ENCODE results near the gene IL17C.

Gene IL17C

DNA sequence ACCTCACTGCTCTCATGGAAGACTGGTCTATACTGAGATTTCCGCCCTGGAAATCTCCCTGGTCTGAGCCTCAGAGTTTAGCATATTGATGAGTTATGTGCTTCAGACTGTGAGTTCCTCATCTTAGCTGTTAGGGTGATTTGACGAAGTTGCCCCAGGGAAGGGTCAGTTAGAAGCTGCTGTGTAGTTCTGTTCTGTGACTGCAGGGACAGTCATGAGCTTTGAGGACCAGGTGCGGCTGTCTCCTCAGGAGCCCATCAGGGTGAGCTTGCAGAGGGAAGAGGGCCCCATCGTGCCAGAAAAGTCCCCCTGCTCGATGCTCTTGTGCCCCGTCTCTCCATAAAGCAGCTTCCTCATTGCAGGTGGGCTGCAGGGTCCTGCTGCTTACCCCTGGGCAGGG lies 28.3 kb upstream of the IL17C start:
- no peak for DNase-seq

DNA sequence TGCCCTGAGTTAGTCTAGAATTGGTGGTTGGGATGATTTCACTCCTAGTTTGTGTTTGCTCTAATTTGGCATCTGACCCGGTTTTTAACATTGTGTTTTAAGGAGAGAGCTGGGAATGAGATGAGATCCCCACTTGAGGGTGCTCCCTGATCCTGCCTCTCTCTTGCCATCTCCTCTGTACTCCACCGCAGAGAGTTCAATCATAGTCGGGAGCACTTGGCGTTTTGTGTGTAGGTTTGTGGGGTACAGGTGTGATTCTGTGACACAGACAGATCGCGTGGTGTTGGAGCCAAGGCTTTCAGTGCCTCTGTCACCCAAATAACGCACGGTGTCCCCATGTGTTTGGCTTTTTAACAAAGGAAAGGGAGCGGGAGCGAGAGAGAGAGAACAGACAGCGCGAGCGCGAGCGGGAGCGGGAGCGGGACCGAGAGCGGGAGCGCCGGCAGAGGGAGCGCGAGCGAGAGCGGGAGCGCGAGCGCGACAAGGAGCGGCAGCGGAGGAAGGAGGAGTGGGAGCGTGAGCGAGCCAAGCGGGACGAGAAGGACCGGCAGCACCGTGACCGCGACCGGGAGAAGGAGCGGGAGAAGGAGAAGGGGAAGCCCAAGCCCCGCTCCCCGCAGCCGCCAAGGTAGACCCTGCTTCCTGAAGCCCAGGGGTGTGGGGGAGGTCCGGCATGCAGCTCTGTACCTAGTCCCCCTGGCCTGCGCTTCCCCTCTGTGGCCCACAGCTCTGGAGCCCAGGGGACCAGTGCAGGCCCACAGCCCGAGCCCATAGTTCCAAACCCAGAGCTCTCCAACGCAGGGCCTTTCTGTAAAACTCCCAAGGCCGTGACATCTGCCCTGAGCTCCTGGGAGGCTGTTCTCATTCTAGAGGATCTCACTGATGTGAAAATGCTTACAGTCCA lies 27.2 kb upstream of the IL17C start:
- no peak for DNase-seq

DNA sequence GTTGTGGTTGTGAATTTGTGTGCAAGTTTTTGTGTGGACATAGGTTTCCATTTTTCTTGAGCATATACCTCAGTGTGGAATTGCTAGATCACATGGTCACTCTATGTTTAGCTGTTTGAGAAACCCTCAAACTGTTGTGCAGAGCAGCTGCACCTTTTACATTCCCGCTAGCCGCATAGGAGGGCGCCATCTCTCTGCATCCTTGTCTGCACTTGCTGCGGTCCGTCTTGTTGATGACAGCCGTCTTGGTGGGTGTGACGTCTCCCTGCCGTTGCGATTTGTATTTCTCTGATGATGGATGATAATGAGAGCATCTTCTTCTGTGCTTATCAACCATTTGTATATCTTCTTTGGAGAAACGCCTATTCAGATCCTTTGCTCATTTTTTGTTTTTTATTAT lies 25.1 kb upstream of the IL17C start:
- no peak for DNase-seq

DNA sequence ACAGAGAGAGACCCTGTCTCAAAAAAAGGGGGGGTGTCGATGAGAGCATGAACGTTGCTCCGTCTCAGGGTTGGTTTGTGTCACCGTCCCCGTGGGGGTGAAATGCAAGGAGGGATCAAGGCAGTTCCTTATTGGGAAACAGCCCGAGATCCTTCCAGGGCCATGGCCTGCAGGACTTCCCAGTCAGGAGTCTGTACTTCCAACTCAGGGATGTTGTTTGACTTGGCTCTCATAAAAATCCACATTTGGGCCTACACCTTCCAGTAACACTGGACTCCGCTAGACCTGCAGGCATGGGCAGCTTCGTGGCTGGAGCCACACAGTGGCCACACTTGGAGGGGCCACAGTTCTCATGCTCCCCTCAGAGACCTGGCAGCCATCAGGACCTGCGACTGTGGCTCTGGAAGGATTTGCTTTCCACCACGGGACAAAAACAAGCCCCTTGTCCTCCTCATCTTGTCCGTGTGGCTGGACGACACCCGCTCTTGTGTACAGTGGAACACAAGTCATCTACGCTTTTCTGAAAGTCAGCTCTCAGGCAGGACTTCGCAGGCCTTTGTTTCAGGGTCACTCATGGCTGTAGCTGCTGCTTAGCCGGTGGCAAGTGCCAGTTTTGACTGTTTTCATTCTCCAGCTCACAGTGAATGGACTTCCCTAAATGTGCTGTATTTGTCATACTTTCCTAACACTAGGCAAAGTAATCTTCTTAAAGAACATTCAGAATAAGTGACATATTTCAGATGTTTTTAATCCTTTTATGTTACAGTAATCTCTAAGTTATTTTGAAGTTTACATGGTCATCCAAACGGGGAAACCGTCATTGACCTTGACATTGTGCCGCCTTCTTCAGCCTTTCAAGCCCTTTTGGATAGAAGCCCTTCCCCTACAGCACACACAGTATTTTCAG lies 24.2 kb upstream of the IL17C start:
- no peak for DNase-seq

DNA sequence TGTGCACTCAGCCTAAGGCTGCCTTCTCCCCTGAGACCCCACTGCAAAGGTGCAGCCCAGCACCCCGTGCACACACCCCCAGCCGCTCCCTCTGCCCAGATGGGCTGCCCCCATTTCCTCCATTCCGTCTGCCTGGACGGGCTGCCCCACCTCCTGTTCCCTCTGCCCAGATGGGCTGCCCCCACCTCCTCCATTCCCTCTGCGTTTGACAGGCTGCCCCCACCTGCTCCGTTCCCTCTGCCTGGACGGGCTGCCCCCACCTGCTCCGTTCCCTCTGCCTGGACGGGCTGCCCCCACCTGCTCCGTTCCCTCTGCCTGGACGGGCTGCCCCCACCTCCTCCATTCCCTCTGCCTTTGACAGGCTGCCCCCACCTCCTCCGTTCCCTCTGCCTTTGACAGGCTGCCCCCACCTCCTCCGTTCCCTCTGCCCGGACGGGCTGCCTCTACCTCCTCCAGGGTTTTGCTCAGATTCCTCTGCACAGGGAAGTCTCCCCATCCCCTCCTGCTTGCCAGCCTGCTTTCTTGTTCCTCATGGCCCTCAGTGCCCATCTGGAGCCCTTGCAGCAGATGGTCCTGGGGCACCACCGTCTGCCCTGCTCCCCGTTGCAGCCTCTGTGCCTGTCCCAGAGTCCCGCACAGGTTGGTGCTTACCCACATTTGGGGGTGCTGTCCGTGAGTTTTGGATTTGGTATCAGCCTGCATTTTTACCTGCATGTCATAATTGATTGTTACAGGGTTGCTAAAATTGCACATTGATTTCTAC lies 23.4 kb upstream of the IL17C start:
- no peak for DNase-seq

DNA sequence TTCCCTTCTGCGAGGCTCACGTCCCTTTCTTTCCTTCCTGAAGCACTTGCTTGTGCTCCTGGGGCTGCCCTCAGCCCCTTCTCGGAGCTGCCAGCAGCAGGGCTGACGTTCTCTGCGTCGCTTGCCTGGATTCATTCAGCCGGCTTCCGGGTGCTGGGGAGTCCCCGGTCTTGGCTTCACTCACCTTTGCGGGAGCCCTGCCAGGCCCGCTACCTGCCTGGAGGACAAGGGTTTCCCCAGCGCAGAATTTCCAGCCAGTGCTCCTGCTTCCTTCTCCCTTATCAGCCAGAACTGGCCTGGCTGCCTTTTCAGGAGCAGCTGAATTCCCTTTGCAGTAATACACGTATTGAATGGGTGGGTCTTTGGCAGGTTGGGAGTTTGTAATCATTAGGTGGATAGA lies 22.1 kb upstream of the IL17C start:
- DNase-seq = no peak

DNA sequence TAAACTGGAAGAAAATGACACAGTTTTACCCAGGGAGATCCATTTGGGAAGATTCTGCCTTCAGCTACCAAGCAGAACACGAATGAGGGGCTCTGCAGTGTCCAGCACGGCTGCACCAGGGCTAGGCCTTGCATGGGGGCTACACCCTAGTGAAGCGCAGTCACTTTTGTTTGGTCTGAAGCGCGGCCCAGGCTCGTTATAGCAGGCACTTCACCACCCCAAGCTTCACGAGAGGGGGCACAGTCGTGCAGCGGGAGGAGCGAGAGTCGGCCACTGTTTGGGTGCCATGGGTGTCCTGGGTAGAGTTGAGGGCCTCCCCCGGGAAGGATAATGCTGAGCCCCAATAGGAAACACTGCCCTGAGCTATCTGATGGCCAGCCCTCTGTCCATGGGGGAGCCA lies 21.6 kb upstream of the IL17C start:
- DNase-seq = no peak

DNA sequence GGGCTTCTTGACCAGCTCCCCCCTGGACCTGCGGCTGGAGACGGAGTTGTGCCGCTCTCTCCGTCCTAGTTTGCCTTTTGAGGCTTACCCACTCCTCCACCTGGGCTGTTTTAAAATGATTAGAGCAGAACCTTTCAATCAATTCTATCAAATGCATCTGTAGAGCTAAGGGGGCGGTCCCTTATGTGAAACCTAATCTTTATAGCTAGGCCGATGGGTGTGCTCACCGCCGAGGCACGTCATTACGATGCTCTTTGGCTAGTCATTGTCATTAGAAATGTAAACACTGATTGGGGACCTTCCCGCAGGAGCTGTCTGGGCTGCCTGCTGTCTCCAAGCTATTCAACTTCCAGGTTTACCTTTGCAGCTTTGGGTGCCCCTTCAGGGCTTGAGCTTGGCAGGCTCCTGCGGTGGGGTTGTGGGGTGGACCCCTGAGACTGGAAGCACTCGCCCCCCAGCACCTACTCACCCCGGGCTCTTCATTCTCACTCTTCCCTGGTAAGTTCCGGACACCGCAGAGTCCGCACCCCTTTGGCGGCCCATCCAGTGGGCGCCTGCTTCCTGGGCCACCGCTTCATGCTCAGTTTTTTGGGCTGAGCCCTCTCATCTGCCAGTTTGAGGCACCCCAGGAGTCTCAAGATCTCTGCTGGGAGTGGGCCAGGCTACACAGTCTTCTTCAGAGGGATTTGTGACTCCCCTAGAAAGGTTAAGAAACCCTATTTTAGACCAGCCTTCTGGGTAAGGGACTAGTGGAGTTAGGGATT lies 20.9 kb upstream of the IL17C start:
- DNase-seq = no peak

DNA sequence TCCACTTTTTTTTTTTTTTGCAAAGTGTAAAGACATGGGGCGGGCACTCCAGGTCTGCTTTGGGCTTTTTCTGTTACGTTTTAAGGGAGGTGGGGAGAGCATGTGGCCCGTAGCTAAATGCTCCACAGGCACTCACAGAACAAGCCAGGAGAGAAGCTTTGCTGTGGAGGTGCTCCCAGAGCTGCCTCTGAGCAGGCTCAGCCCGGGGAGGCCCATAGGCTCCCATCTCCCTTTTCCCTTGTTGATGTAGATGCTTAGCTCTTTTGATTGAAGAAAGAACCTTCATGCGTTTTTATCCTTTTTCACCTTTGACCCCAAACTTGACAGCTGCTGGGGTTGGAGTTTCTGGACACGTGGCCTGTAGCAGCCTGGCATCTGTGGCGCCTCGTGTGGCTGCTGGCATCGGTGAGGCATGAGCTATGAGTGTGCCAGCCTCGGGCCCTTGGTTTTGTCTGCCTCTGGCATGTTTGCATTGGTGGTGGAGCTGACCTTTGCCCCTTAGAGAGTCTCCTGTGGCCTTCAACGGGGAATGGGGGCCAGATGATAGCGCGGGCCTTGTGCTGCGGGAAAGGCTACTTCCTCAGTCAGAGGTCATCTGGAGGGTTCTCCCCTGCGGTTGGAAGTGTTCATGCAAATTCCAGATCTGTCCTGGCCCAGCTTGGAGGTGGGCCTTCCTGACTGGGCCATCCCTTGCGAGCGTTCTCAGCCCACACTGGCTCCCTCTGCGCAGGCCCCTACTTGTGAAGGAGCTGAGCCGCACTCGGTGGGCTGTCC lies 20.0 kb upstream of the IL17C start:
- DNase-seq = no peak

DNA sequence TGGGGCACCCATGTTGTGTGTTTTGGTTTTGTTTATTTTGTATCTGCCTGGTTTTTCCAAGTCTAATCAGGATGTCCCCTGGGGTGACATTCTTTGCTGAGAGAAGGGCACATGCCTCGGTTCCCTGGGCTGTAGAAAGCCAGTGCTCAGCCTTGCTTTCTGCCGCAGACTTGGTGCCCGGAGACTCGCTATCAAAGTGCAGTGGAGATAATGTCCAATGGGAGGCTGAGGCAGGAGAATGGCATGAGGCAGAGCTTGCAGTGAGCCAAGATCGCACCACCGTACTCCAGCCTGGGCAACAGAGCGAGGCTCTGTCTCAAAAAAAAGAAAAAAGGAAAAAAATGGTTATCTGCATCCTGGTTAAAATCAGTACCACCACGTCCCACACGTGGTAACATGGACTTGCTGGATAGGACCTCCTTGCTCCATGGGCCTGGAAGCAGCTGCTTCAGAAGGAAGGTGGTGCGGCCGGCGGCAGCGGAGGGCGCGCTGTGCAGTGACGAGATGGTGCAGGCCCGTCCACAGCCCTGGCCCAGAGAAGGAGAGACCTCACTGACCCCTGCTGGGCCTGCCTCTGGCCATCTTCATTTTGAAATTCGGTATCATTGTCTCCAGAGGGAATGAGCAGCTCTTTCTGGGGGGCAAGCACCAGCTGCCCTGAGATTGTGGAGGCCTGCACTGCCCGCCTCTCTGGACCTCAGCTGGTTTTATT lies 19.3 kb upstream of the IL17C start:
- DNase-seq = no peak

DNA sequence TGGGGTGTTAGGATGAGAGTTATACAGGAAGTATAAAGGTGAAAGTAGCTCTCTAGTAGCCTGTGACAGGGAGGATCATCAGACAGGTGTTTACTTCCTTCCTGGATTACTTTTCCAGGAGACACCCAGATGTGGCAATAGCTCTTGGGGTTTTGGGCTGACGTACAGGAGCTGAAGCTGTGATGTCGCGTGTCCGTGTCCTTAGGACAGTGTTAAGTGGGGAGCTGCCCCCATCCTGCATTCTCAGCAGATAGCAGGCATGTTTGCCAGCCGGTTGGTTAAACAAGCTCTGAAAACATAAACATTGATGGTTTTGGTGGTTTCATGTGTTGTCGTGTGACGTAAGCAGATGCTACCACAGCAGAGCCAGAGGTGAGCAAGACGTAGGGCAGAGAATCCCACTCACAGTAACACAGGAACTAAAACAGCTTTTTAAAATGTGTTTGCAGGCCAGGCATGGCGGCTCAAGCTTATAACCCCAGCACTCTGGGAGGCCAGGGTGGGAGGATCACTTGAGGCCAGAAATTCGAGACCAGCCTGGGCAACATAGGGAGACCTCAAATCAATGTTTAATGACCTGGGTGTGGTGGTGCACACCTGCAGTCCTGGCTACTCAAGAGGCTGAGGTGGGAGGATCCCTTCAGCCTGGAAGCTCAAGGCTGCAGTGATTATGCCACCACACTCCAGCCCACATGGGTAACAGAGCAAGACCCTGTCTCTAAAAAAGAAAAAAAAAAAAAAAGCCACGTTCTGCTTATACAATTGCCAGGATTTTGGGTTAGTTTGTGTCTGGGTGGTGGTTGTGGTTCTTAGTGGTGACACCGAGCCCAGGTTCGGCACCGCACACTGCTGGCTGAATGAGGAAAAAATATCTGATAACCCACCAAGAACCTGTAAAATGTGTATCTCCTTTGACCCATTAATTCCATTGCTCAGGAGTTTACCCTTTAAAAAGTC lies 18.2 kb upstream of the IL17C start:
- DNase-seq = no peak

DNA sequence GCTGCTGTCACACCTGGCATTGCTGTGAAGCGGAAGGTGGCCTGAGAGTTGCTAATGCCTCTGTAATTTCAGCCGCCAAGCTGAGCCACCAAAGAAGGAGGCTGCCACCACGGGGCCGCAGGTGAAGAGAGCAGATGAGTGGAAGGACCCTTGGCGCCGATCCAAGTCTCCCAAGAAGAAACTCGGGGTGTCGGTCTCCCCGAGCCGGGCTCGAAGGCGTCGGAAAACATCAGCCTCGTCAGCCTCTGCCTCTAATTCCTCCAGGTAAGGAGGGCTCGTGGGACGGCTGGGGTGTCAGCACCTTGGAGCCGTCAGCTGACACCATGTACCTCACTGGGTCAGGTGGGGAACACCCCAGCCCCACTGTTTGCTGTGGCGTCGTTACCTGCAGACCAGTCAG lies 16.2 kb upstream of the IL17C start:
- DNase-seq = no peak

DNA sequence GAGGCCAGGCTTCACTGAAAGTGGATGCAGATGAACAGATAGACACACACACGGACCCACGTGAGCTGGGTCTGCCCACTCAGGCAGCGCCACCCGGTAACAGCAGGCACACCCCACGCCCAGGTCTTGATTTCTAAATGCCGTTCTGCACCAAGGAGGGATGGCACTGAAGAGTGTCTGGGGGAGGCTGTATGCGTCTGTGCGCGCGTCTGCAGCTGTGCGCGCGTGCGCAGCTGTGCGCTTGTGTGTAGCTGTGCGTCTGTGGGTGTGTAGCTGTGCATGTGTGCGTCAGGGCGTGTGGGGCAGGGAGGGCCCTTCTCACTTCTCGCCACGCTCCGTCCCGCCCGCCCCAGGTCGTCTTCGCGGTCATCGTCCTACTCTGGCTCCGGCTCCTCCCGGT lies 15.5 kb upstream of the IL17C start:
- DNase-seq = no peak

DNA sequence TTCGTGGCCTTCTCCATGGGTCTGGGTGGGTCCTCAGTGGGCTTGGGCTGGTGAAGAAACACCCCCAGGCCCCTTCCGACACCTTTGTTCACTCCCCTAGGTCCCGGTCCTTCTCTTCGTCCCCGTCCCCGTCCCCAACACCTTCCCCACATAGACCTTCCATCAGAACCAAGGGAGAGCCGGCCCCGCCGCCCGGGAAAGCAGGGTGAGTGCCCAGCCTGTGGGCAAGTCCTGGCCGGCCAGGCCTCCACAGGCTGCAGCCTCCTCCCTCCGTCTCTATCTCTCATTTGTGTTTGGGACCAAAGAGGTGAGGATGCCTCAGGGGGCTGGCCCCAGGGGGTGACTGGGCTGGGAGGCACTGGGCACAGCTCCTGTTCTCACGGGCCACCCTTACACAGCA lies 14.5 kb upstream of the IL17C start:
- DNase-seq = no peak

DNA sequence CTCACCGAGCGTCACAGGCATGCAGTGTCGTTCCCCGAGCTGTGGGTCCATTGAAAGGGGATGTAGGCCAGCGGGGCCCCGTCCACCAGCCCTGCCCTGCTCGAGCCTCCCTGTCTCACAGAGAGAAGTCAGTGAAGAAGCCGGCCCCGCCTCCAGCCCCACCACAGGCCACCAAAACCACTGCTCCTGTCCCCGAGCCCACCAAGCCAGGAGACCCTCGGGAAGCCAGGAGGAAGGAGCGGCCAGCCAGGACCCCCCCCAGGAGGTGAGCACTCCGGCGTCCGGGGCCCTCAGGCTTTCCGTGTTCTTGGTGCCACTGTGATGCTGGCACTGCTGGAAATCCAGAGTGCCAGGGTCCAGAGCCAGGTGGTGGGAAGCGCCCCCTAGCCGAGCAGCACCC lies 13.9 kb upstream of the IL17C start:
- no peak for DNase-seq

DNA sequence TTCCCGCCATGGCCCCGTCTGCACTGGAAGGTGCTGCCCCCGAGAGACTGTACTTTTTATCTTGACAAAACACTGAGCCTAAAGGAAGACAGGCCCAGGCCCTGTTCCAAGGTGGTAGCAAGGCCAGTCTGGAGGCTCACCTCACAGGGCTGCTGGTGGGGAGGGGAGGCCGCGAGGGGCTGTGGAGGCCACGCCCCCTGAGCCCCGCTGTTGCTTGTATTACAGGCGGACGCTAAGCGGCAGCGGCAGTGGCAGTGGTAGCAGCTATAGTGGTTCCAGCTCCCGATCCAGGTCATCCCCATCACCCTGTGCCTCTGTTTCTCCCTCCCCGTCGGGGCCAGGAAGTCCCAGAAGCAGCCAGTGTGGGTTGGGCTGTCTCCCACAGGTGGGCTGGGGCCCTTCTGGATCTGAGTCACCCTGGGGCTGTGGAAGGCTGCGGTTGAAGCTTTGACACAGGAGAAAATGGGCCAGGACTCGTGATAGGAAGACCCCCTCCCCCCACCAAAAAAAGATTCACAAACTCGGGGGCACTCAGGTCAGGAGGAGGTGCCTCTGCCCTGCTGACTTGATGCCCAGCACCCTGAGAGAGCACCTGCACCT lies 13.3 kb upstream of the IL17C start:
- no peak for DNase-seq

DNA sequence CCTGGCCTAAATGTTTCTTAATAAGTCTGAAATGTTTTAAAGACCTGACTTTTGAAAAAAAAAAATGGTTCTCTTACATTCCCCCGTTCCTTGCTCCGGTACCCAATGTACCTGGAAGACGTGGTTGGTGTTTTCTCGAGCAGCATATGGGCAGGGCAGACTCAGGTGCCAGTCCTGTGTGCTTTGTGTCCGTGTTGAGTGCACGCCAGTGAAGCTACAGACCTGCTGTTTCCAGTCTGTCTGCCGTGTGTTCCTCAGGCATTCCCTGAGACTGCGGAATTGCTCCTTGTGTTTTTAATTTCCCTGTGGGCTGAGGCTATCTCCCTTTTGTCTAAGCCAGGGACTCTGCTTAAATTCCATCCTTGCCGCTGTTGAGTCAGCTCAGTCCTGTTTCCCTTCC lies 11.7 kb upstream of the IL17C start:
- no peak for DNase-seq

DNA sequence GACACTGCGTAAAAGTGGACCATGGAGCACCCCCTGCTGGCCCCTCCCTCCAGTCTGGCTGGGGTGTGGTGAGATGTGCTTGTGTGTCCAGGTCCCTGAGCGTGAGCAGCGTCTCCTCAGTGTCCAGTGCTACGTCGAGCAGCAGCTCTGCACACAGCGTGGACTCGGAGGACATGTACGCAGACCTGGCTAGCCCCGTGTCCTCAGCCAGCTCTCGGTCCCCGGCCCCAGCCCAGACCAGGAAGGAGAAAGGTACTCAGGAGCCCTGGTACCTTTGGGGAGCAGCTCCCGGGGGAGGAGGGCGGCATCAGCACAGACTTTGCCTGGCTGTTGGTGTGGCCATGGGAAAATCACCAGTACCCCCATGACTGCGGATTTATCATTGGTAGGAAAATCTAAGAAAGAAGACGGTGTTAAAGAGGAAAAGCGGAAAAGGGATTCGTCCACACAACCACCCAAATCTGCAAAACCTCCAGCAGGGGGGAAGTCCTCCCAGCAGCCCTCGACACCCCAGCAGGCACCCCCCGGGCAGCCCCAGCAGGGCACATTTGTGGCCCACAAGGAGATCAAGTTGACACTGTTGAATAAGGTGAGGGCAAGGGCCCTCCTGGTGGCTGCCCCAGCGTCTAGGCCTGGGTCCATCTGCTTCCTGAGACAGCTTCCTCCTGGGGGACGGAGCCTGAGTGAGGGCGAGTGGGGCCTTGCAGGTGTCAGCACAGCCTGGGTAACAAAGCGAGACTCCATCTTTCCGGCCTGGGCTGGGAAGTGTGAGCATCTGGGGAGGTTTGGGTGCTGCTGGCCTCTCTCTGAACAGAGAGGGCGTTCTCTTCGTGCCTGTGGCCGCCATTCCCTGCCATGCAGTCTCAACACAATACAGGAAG lies 10.6 kb upstream of the IL17C start:
- no peak for DNase-seq

Measured in activated gamma-delta T cell (primary cell).